HepG2 (cell line): Measurements from ENCODE around the gene CLEC16A.

Experiments
- CHD2 ChIP-seq: IDR thresholded peaks from 2 replicates; pipeline ENCODE4 v1.6.1; 2011; ENCODE audit warnings: low read depth, low read length, improper control_type of control experiment
- EZH2 ChIP-seq: conservative IDR thresholded peaks from 2 replicates; pipeline ENCODE4 v1.6.1; 2012; ENCODE audit warnings: mild to moderate bottlenecking, low read depth, low read length, moderate library complexity
- RBFOX2 ChIP-seq: fragments of 200-400 bp; formaldehyde crosslinking; IDR thresholded peaks from 2 replicates; pipeline ENCODE4 v1.6.1; 2017; ENCODE audit warnings: low read depth, mild to moderate bottlenecking, low read length
- ZNF121 ChIP-seq: sonication (generic); formaldehyde crosslinking; IDR thresholded peaks from 2 replicates; pipeline ENCODE4 v1.5.0; 2020; ENCODE audit warnings: mild to moderate bottlenecking, missing genetic modification reagents
- ZNF282 ChIP-seq: fragments of 450-650 bp; IDR thresholded peaks from 2 replicates; pipeline ENCODE4 v1.6.1; 2018; ENCODE audit not compliant: partially characterized antibody
- ZNF619 ChIP-seq: sonication (generic); formaldehyde crosslinking; IDR thresholded peaks from 2 replicates; pipeline ENCODE4 v1.4.0; 2020; ENCODE audit warnings: mild to moderate bottlenecking, missing genetic modification reagents
- TF ChIP-seq, protein P1 (sequence below): sonication (generic); formaldehyde crosslinking; IDR thresholded peaks from 2 replicates; pipeline ENCODE4 v1.5.1; 2020; ENCODE audit warnings: missing genetic modification reagents, mild to moderate bottlenecking, borderline replicate concordance
- TF ChIP-seq, protein P2 (sequence below), 2 experiments: IDR thresholded peaks; 2 replicates each; pipeline ENCODE4 v1.6.1; 2011 to 2012; ENCODE audit warnings: low read length in 2 of 2, borderline replicate concordance in 1 of 2, low read depth in 1 of 2, mild to moderate bottlenecking in 1 of 2, moderate library complexity in 1 of 2

DNA sequence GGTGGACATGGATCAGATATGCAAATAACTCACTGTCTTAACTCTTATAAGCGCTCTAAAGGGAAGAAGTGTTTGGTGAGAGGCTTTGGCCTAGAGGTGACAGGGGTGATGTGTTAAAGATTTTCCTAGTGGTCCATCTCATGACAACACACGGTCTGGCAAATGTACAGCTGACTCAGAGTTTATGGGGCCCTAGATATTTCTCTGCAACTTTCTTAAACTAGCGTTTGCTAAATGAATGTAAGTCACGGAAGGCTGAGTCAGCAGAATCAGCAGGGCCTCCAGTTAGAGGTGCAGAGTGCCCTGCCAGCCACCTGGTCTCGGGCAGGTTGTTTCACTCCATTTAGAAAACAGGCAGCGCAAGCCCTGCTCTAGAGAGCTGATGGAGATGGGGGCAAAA, 40.1 kb downstream of the CLEC16A start:
- TF ChIP-seq CHD2, result no peak
- no peak for TF ChIP-seq ZNF619
- TF ChIP-seq ZNF121 (CRISPR knock-in tag), result no peak
- no peak for TF ChIP-seq ZNF282
- no peak for TF ChIP-seq EZH2
- TF ChIP-seq RBFOX2, result no peak
- TF ChIP-seq, protein P1, sequence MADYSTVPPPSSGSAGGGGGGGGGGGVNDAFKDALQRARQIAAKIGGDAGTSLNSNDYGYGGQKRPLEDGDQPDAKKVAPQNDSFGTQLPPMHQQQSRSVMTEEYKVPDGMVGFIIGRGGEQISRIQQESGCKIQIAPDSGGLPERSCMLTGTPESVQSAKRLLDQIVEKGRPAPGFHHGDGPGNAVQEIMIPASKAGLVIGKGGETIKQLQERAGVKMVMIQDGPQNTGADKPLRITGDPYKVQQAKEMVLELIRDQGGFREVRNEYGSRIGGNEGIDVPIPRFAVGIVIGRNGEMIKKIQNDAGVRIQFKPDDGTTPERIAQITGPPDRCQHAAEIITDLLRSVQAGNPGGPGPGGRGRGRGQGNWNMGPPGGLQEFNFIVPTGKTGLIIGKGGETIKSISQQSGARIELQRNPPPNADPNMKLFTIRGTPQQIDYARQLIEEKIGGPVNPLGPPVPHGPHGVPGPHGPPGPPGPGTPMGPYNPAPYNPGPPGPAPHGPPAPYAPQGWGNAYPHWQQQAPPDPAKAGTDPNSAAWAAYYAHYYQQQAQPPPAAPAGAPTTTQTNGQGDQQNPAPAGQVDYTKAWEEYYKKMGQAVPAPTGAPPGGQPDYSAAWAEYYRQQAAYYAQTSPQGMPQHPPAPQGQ, result no peak
- TF ChIP-seq, protein P2, sequence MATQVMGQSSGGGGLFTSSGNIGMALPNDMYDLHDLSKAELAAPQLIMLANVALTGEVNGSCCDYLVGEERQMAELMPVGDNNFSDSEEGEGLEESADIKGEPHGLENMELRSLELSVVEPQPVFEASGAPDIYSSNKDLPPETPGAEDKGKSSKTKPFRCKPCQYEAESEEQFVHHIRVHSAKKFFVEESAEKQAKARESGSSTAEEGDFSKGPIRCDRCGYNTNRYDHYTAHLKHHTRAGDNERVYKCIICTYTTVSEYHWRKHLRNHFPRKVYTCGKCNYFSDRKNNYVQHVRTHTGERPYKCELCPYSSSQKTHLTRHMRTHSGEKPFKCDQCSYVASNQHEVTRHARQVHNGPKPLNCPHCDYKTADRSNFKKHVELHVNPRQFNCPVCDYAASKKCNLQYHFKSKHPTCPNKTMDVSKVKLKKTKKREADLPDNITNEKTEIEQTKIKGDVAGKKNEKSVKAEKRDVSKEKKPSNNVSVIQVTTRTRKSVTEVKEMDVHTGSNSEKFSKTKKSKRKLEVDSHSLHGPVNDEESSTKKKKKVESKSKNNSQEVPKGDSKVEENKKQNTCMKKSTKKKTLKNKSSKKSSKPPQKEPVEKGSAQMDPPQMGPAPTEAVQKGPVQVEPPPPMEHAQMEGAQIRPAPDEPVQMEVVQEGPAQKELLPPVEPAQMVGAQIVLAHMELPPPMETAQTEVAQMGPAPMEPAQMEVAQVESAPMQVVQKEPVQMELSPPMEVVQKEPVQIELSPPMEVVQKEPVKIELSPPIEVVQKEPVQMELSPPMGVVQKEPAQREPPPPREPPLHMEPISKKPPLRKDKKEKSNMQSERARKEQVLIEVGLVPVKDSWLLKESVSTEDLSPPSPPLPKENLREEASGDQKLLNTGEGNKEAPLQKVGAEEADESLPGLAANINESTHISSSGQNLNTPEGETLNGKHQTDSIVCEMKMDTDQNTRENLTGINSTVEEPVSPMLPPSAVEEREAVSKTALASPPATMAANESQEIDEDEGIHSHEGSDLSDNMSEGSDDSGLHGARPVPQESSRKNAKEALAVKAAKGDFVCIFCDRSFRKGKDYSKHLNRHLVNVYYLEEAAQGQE (IDR thresholded peaks at IDR 0.05; ENCODE audit: borderline replicate concordance in 1 of 2, low read depth in 1 of 2, low read length in 2 of 2), result no peak
